SK-N-MC (cell line): ENCODE measurements around the gene RBM47.
A peak's percentile ranks its signal among the peaks of the same experiment; 100 is the strongest.

ENCODE experiments used
- DNase-seq: peaks from one replicate; pipeline ENCODE4 v3.0.0-alpha.2; 2011; ENCODE audit warnings: low read depth, low spot score
- H3K27ac ChIP-seq: fragments of 200-600 bp; sonication (generic); 2 replicates; pipeline ENCODE4 v1.5.1; 2016; ENCODE audit warnings: mixed run types
- H3K36me3 ChIP-seq: fragments of 200-600 bp; sonication (generic); 2 replicates; pipeline ENCODE4 v1.6.1; 2017; ENCODE audit warnings: antibody characterized with exemption, low read length, mixed read lengths; ENCODE audit not compliant: insufficient read depth
- H3K4me3 ChIP-seq: fragments of 200-600 bp; sonication (generic); 2 replicates; pipeline ENCODE4 v1.5.1; 2016
- H3K9ac ChIP-seq: fragments of 200-600 bp; sonication (generic); 2 replicates; pipeline ENCODE4 v1.8.0; 2017; ENCODE audit warnings: mixed run types, mixed read lengths; ENCODE audit not compliant: insufficient read length
- H3K9me3 ChIP-seq: fragments of 200-600 bp; sonication (generic); 2 replicates; pipeline ENCODE4 v1.6.1; 2017; ENCODE audit warnings: low read depth, mild to moderate bottlenecking, antibody characterized with exemption, low read length, moderate library complexity, mixed read lengths
- EZH2 ChIP-seq: fragments of 200-600 bp; sonication (generic); IDR thresholded peaks from one replicate; pipeline ENCODE4 v1.6.1; 2017; ENCODE audit warnings: antibody characterized with exemption
- FOXP2 ChIP-seq: optimal IDR thresholded peaks from 2 replicates; pipeline ENCODE3; 2011; ENCODE audit warnings: mild to moderate bottlenecking, moderate library complexity; ENCODE audit not compliant: insufficient read depth; ENCODE audit errors: extremely low read length, control extremely low read depth
- POLR2AphosphoS5 ChIP-seq: IDR thresholded peaks from 2 replicates; pipeline ENCODE4 v1.6.1; 2012; ENCODE audit warnings: mild to moderate bottlenecking, low read depth, low read length, borderline replicate concordance

RBM47 gene

GRCh38 chr4:40576651-40577480 lies 52.8 kb downstream of the RBM47 start:
- no peak for TF ChIP-seq EZH2
- no peak for TF ChIP-seq FOXP2
- TF ChIP-seq POLR2AphosphoS5: no peak
- no peak for DNase-seq
- no peaks in the 10 kb centered on the region for H3K9me3 ChIP-seq

GRCh38 chr4:40575846-40576245 lies 53.8 kb downstream of the RBM47 start:
- Histone ChIP-seq H3K9ac (no peak overlapping the region), H3K4me3 (no peak overlapping the region), H3K27ac (0 out of 2 replicates have a peak overlapping the region, but pooled peaks have one; percentile 5)

More at GRCh38 chr4:40576651-40577480, 52.8 kb downstream of the RBM47 start:
- Histone ChIP-seq H3K27ac (peak overlapping the region; percentile 74), H3K9ac (peak overlapping the region; percentile 24), H3K4me3 (peak overlapping the region; percentile 25; the same call in 1 of the 2 replicates), H3K36me3 (no peaks in the 10 kb centered on the region)

DNA sequence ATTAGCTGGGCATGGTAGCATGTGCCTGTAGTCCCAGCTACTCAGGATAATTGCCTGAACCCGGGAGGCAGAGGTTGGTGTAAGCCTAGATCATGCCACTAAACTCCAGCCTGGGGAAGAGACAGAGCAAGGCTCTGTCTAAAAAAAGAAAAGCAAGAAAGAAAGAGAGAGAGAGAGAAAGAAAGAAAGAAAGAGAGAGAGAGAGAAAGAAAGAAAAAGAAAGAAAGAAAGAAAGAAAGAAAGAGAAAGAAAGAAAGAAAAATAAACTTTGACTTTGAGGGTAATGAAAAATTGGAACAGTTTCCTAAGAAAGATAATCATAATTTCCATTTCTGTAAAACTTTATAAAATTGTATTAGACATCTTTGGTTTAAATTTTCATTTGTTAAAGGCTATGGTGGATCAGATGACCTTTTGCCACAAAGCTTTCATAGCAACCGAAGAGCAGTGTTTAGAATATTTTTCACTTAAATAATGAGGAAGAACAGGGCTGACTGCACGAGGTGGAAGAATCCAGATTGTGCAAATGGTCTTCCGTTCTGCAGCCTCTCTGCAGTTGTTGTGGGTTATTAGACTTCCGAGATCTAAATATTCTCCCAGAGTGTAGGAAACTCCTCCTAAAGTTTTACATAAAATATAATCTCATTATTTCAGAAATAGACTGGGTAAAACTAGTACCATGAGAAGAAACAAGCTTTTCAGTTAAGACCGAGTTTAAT lies 55.9 kb downstream of the RBM47 start:
- TF ChIP-seq EZH2 (no peak), FOXP2 (no peak), POLR2AphosphoS5 (no peak)
- Histone ChIP-seq H3K9ac (peak overlapping the region; percentile 8), H3K36me3 (no peaks in the 10 kb centered on the region), H3K27ac (peak overlapping the region; percentile 78), H3K4me3 (0 out of 2 replicates have a peak overlapping the region, but pooled peaks have one; percentile 13), H3K9me3 (no peaks in the 10 kb centered on the region)
- no peak for DNase-seq

More at GRCh38 chr4:40575846-40576245, 53.8 kb downstream of the RBM47 start:
- H3K9me3 ChIP-seq: no peaks in the 10 kb centered on the region
- no peak for TF ChIP-seq FOXP2
- no peak for TF ChIP-seq POLR2AphosphoS5
- DNase-seq: no peak
- no peaks in the 10 kb centered on the region for H3K36me3 ChIP-seq

DNA sequence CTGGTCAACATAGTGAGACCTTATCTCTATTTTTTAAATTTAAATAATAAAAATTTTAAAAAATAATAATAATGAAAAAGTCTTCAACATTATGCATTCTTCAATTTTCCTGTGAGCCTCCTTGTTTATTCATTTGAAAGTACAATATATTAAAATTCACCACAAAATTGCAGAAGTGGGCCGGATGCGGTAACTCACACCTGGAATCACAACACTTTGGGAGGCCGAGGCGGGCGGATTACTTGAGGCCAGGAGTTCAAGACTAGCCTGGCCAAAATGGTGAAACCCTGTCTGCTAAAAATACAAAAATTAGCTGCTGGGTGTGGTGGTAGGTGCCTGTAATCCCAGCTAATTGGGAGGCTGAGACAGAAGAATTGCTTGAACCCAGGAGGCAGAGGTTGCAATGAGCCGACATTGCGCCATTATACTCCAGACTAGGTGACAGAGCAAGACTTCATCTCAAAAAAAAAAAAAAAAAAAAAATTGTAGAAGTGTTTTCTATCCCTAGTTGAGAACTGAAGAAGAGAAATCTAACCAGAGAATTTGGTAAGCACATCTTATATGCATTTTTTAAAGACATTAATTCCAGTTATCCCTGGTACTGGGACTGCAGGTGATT lies 56.9 kb downstream of the RBM47 start:
- TF ChIP-seq EZH2: no peak
- TF ChIP-seq FOXP2: no peak
- TF ChIP-seq POLR2AphosphoS5: no peak
- Histone ChIP-seq H3K9me3 (no peaks in the 10 kb centered on the region), H3K4me3 (no peak overlapping the region), H3K27ac (no peak overlapping the region), H3K36me3 (no peaks in the 10 kb centered on the region), H3K9ac (no peak overlapping the region)
- no peak for DNase-seq

- no peak overlapping the region for H3K4me3 ChIP-seq
- H3K27ac ChIP-seq: no peak overlapping the region
- no peaks in the 10 kb centered on the region for H3K36me3 ChIP-seq
- H3K9me3 ChIP-seq: no peaks in the 10 kb centered on the region
- no peak for TF ChIP-seq POLR2AphosphoS5
- TF ChIP-seq FOXP2: no peak
- no peak for TF ChIP-seq EZH2
- DNase-seq: no peak
- H3K9ac ChIP-seq: no peak overlapping the region
These were observed 58.5 kb downstream of the RBM47 start for GRCh38 chr4:40571208-40571607.

DNA sequence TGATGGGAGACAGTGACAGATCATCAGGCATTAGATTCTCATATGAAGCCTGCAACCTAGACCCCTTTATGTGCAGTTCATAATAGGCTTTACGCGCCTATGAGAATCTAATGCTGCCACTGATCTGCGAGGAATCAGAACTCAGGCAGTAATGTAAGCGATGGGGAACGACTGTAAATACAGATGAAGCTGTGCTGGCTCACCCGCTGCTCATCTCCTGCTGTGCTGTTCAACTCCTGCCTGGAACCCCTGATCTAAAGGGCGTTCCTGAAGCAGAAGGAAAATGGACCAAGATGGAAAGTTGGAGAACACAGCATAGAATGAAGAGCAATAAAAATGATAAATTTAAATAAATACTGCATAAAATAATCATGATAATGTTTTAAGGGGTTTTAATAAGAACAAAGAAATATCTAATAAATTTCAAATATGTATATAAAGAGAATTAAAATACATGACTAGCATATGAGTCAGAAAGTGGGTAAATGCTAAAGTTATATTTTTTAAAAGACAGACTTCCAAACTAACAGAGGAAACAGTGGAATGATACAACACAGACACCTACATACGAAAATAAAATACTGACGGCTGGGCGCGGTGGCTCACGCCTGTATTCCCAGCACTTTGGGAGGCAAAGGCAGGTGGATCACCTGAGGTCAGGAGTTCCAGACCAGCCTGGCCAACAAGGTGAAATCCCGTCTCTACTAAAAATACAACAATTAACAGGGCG lies 59.2 kb downstream of the RBM47 start:
- Histone ChIP-seq H3K9ac (no peak overlapping the region), H3K27ac (no peak overlapping the region), H3K9me3 (no peaks in the 10 kb centered on the region), H3K36me3 (no peaks in the 10 kb centered on the region), H3K4me3 (no peak overlapping the region)
- DNase-seq: no peak
- no peak for TF ChIP-seq FOXP2
- TF ChIP-seq EZH2: no peak
- no peak for TF ChIP-seq POLR2AphosphoS5

DNA sequence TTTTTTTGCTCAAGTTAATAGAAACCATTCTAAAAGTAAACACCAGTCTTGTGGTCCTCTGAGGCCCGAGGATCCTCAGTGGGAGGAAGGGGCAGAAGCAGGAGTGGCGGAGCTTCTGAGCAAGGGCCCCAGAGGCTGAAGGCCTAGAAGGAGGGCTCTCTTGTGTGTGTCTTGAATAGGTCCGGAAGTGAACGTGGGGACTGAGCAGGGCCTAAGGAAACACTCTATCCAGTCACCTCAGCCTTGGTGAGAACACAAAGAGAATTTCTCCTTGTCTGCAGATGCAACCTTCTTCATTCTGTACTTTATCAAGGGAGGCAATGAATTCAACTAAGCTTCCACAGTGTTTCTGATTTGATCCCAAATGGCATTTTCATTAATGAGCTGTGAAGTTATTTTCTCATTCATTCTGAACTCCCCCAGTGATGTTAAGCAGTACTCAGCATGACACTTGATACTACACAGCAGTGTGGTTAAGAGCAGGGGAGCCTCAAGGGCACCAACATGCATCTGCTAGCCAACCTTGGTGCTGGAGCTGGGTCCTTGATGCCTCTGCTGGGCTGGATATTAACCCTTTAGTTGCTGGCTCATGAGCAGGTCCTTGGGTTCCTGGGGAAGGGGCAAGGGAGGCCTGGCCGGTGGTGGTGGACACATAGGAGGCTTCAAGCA lies 64.7 kb downstream of the RBM47 start:
- DNase-seq: peak; percentile 58

More for the DNA sequence above, 64.7 kb downstream of the RBM47 start:
- H3K9ac ChIP-seq: peak overlapping the region; percentile 64
- H3K4me3 ChIP-seq: peak overlapping the region; percentile 30
- H3K36me3 ChIP-seq: no peaks in the 10 kb centered on the region
- peak; percentile 45; the same call in 1 of the 2 replicates for TF ChIP-seq POLR2AphosphoS5
- no peak for TF ChIP-seq FOXP2
- no peak for TF ChIP-seq EZH2
- peak overlapping the region; percentile 88 for H3K27ac ChIP-seq
- no peaks in the 10 kb centered on the region for H3K9me3 ChIP-seq
